MCF 10A (cell line): ENCODE results near the gene EIF4A3. TPM values are rescaled to one million over a fixed set of nuclear protein-coding genes. Genes with fewer than 3 reads are reported as not detected.
A peak's percentile ranks its signal among the peaks of the same experiment; 100 is the strongest.

ENCODE experiments used
- BruUV-seq: library from RNA; stranded (reverse); fragments of 400-500 nt; replicated peaks from 2 replicates; lab custom pipeline; 2021; lab: Mats Ljungman, UMichigan
- CTCF ChIA-PET: fragments of 300-600 bp; sonication (Branson Sonifier 250); formaldehyde crosslinking; extraction: SDS; loops from one replicate; lab custom pipeline; 2021; ENCODE audit warnings: antibody characterized with exemption, inconsistent platforms; lab: Yijun Ruan, JAX
- POLR2A ChIA-PET: fragments of 300-600, 350-650 bp; sonication (Branson Sonifier 250); formaldehyde crosslinking; extraction: SDS; loops from one replicate; lab custom pipeline; 2020; ENCODE audit warnings: antibody characterized with exemption, inconsistent platforms; lab: Yijun Ruan, JAX
- DNase-seq: peaks from one replicate; pipeline ENCODE4 v3.0.0-alpha.2; 2018; ENCODE audit not compliant: unreplicated experiment
- H3K27ac Mint-ChIP-seq: one replicate; pipeline ENCODE4 v1.8.0; 2022; ENCODE audit warnings: mild to moderate bottlenecking, low read depth, mixed read lengths; ENCODE audit not compliant: unreplicated experiment
- H3K27me3 Mint-ChIP-seq: one replicate; pipeline ENCODE4 v1.8.0; 2022; ENCODE audit warnings: mixed read lengths; ENCODE audit not compliant: insufficient read depth, unreplicated experiment
- H3K36me3 Mint-ChIP-seq: one replicate; pipeline ENCODE4 v1.8.0; 2022; ENCODE audit warnings: mild to moderate bottlenecking, moderate library complexity, mixed read lengths; ENCODE audit not compliant: insufficient read depth, unreplicated experiment
- H3K4me1 Mint-ChIP-seq: one replicate; pipeline ENCODE4 v1.8.0; 2022; ENCODE audit warnings: mixed read lengths; ENCODE audit not compliant: insufficient read depth, unreplicated experiment
- H3K4me3 Mint-ChIP-seq: one replicate; pipeline ENCODE4 v1.8.0; 2022; ENCODE audit warnings: mild to moderate bottlenecking, moderate library complexity, mixed read lengths; ENCODE audit not compliant: unreplicated experiment
- H3K9me3 Mint-ChIP-seq: one replicate; pipeline ENCODE4 v1.8.0; 2022; ENCODE audit warnings: mixed read lengths; ENCODE audit not compliant: unreplicated experiment
- intact Hi-C: fragments of 100-400 bp; cut with micrococcal nuclease; formaldehyde crosslinking; loops from 2 replicates; pipeline ENCODE4 v1.14.1; 2022
- total RNA-seq: library from RNA; stranded (reverse); gene quantifications from 2 replicates; pipeline ENCODE4 v1.2.3, GENCODE V29; 2022
- TF ChIP-seq, protein P1 (sequence below): fragments of 200-600 bp; IDR thresholded peaks from one replicate; pipeline ENCODE4 v1.8.0; 2022; ENCODE audit warnings: antibody characterized with exemption, mild to moderate bottlenecking; ENCODE audit not compliant: unreplicated experiment

The EIF4A3 gene
- total RNA-seq, 1 experiment from 2014 or later, result 87.0 TPM

DNA sequence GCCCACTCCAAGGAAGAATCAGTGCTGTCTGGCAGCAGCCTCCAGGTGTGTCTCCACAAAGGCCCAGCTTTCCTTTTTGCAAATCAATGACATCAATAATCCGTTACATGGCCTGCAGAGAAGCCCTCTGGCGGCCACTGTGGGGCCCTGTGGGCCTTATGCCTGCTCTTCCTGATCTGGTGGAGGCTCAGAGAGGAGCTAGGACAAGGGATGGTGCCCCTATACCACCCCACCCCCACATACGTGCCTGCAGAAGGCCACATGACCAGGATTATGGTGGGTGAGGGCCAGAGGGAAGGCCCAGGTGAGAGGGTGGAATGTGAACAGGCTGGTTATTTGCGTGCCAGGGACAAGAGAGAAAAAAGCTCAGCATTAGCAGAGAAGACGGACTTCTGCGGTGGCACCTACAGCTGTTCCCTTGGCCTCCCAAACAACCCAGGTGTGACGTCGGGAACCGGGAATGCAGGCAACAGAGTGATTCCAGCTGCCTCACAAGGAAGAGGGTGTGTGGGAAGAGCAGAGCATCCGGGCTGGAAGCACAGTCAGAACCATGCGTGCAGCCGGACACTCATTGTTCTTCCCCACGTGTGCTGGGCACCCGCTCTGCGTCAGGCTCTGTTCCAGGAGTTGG is 22.5 kb downstream of the EIF4A3 start:
- DNase-seq, result peak; percentile 5
- TF ChIP-seq, protein P1, sequence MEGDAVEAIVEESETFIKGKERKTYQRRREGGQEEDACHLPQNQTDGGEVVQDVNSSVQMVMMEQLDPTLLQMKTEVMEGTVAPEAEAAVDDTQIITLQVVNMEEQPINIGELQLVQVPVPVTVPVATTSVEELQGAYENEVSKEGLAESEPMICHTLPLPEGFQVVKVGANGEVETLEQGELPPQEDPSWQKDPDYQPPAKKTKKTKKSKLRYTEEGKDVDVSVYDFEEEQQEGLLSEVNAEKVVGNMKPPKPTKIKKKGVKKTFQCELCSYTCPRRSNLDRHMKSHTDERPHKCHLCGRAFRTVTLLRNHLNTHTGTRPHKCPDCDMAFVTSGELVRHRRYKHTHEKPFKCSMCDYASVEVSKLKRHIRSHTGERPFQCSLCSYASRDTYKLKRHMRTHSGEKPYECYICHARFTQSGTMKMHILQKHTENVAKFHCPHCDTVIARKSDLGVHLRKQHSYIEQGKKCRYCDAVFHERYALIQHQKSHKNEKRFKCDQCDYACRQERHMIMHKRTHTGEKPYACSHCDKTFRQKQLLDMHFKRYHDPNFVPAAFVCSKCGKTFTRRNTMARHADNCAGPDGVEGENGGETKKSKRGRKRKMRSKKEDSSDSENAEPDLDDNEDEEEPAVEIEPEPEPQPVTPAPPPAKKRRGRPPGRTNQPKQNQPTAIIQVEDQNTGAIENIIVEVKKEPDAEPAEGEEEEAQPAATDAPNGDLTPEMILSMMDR, result peak; percentile 15
- Mint-ChIP-seq H3K4me1 (peaks cover 4% of the 10 kb centered on the region), H3K9me3 (no peaks in the 10 kb centered on the region), H3K27me3 (peaks cover 18% of the 10 kb centered on the region), H3K36me3 (no peaks in the 10 kb centered on the region), H3K27ac (no peak overlapping the region), H3K4me3 (no peak overlapping the region)
- BruUV-seq, result no TSS peak
- ChIA-PET POLR2A (interaction anchor here (0.8 kb wide), 1 partner anchor 15 kb away, joined by 3 read pairs; no protein-coding TSS in a partner anchor), CTCF (interaction anchor here (0.5 to 1.1 kb wide), 8 partner anchors 11 to 238 kb away, joined by 3 read pairs; no protein-coding TSS in a partner anchor)
- intact Hi-C loops, result no loop called here

GRCh38 chr17:80123791-80124190 is 23.1 kb downstream of the EIF4A3 start:
- Mint-ChIP-seq H3K4me1 (peaks cover 4% of the 10 kb centered on the region), H3K4me3 (no peak overlapping the region), H3K27ac (no peak overlapping the region), H3K36me3 (no peaks in the 10 kb centered on the region), H3K27me3 (peaks cover 14% of the 10 kb centered on the region), H3K9me3 (no peaks in the 10 kb centered on the region)
- peak; percentile 41 for DNase-seq
- BruUV-seq, result no TSS peak
- TF ChIP-seq, protein P1, result no peak
- intact Hi-C loops, result no loop called here
- POLR2A ChIA-PET, result interaction anchor here (0.8 kb wide), 1 partner anchor 14 kb away, joined by 3 read pairs; no protein-coding TSS in a partner anchor
- CTCF ChIA-PET, result interaction anchor here (0.6 to 1.1 kb wide), 3 partner anchors 11 to 42 kb away, joined by 3 read pairs; no protein-coding TSS in a partner anchor

DNA sequence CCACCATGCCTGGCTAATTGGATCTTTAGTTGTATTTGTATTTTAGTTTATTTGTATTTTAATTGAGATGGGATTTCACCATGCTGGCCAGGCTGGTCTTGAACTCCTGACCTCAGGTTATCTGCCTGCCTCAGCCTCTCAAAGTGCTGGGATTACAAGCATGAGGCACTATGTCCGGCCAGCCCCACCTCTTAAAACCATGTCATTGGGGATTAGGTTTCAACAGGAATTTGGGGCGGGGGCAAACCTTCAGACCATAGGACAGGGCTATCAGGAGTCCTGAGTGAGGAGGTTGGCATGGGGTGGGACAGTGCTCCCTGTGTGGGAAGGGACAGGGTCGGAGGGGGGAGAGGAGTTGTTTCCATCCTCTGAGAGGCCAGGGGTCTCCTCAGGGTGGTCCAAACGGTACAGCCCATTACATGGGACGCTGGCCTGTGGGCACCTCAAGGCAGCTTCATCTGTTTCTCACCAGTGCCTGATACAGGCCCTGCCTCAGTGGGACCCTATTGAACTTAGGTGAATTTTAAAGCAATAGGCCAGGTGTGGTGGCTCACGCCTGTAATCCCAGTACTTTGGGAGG is 23.9 kb downstream of the EIF4A3 start:
- Mint-ChIP-seq H3K9me3 (no peaks in the 10 kb centered on the region), H3K4me1 (peaks cover 4% of the 10 kb centered on the region), H3K36me3 (no peaks in the 10 kb centered on the region), H3K27me3 (peaks cover 6% of the 10 kb centered on the region), H3K4me3 (no peak overlapping the region), H3K27ac (no peak overlapping the region)
- ChIA-PET CTCF (interaction anchor here (0.6 to 1.1 kb wide), 3 partner anchors 10 to 1935 kb away, joined by 3 read pairs; no protein-coding TSS in a partner anchor), POLR2A (no interaction called here)
- intact Hi-C loops, result no loop called here
- BruUV-seq, result no TSS peak
- DNase-seq, result no peak
- TF ChIP-seq, protein P1, result no peak

GRCh38 chr17:80122026-80122575 is 24.8 kb downstream of the EIF4A3 start:
- Mint-ChIP-seq H3K27ac (no peak overlapping the region), H3K9me3 (no peaks in the 10 kb centered on the region), H3K4me3 (no peak overlapping the region), H3K27me3 (no peaks in the 10 kb centered on the region), H3K36me3 (no peaks in the 10 kb centered on the region), H3K4me1 (peaks cover 4% of the 10 kb centered on the region)
- DNase-seq, result no peak
- POLR2A ChIA-PET, result no interaction called here
- CTCF ChIA-PET, result interaction anchor here (0.6 kb wide), 1 partner anchor 172 kb away, joined by 5 read pairs; no protein-coding TSS in a partner anchor
- intact Hi-C loops, result no loop called here
- no TSS peak for BruUV-seq
- TF ChIP-seq, protein P1, result no peak
